SK-N-SH (cell line): ENCODE measurements around the gene BRDT. TPM values are rescaled to one million over a fixed set of nuclear protein-coding genes. Genes with fewer than 3 reads are reported as not detected.

ENCODE experiments used
- CTCF ChIA-PET: fragments of 300-600, 350-600 bp; formaldehyde crosslinking; extraction: SDS; loops from one replicate; lab custom pipeline; 2021; lab: Yijun Ruan, JAX
- POLR2A ChIA-PET: fragments of 350-600 bp; sonication (Branson Sonifier 250); formaldehyde crosslinking; extraction: SDS; loops from one replicate; lab custom pipeline; 2020; ENCODE audit warnings: antibody characterized with exemption, inconsistent platforms; lab: Yijun Ruan, JAX
- DNase-seq: peaks from one replicate; pipeline ENCODE4 v3.0.0; 2012
- H2AFZ ChIP-seq: fragments of 200-600 bp; sonication (generic); 2 replicates; pipeline ENCODE4 v1.8.1; 2016; ENCODE audit warnings: antibody characterized with exemption, mild to moderate bottlenecking, low read depth
- H3F3A ChIP-seq: fragments of 200-600 bp; sonication (generic); replicated peaks from 2 replicates; pipeline ENCODE3; 2016; ENCODE audit warnings: antibody characterized with exemption, mild to moderate bottlenecking; ENCODE audit not compliant: insufficient read depth
- H3K27ac ChIP-seq, 2 experiments: fragments of 200-500 bp in 1 of 2; fragments of 200-600 bp in 1 of 2; sonication (Bioruptor generic) in 1 of 2; sonication (generic), shearing (Covaris generic) in 1 of 2; 2 replicates each; pipeline versions ENCODE4 v1.5.1 to v1.6.1; 2014 to 2016; ENCODE audit warnings: low read depth in 2 of 2, inconsistent platforms in 1 of 2, low read length in 1 of 2, mild to moderate bottlenecking in 1 of 2, mixed read lengths in 1 of 2
- H3K27me3 ChIP-seq: fragments of 200-600 bp; sonication (generic), shearing (Covaris generic); 2 replicates; pipeline ENCODE4 v1.6.1; 2016; ENCODE audit warnings: mixed run types; ENCODE audit not compliant: insufficient read depth
- H3K36me3 ChIP-seq, 2 experiments: fragments of 200-500 bp in 1 of 2; fragments of 200-600 bp in 1 of 2; sonication (Bioruptor generic) in 1 of 2; sonication (generic) in 1 of 2; replicated peaks in 1 of 2; 2 replicates each; pipeline versions ENCODE3 to v1.5.1; 2014 to 2016; ENCODE audit warnings: low read length in 1 of 2, mild to moderate bottlenecking in 1 of 2; ENCODE audit not compliant: insufficient read depth in 2 of 2, control insufficient read depth in 1 of 2
- H3K4me1 ChIP-seq, 2 experiments: fragments of 200-500 bp in 1 of 2; fragments of 200-600 bp in 1 of 2; sonication (Bioruptor generic) in 1 of 2; sonication (generic), shearing (Covaris generic) in 1 of 2; 2 replicates each; pipeline versions ENCODE4 v1.5.1 to v1.6.1; 2014 to 2016; ENCODE audit warnings: low read depth in 1 of 2, low read length in 1 of 2, mixed run types in 1 of 2; ENCODE audit not compliant: insufficient read depth in 2 of 2, control insufficient read depth in 1 of 2
- H3K4me2 ChIP-seq: fragments of 200-600 bp; sonication (generic), shearing (Covaris generic); 2 replicates; pipeline ENCODE4 v1.6.1; 2017; ENCODE audit warnings: mixed run types
- H3K4me3 ChIP-seq, 2 experiments: fragments of 200-500 bp in 1 of 2; fragments of 200-600 bp in 1 of 2; sonication (Bioruptor generic) in 1 of 2; sonication (generic), shearing (Covaris generic) in 1 of 2; 2 replicates each; pipeline versions ENCODE4 v1.5.1 to v1.8.1; 2014 to 2016; ENCODE audit warnings: low read depth in 2 of 2, inconsistent platforms in 1 of 2, low read length in 1 of 2, mild to moderate bottlenecking in 1 of 2, mixed read lengths in 1 of 2, moderate library complexity in 1 of 2
- H3K79me2 ChIP-seq: fragments of 200-600 bp; sonication (generic); 2 replicates; pipeline ENCODE4 v1.8.1; 2017; ENCODE audit warnings: mild to moderate bottlenecking; ENCODE audit not compliant: insufficient read depth
- H3K9ac ChIP-seq: fragments of 200-600 bp; sonication (generic); 2 replicates; pipeline ENCODE4 v1.6.1; 2017; ENCODE audit warnings: mixed run types
- H3K9me2 ChIP-seq: fragments of 200-600 bp; sonication (generic); 2 replicates; pipeline ENCODE4 v1.6.1; 2017; ENCODE audit warnings: mixed run types
- H3K9me3 ChIP-seq: fragments of 200-600 bp; sonication (generic); 2 replicates; pipeline ENCODE4 v1.6.1; 2017; ENCODE audit warnings: mixed run types, mild to moderate bottlenecking, moderate library complexity
- H4K20me1 ChIP-seq: fragments of 200-600 bp; sonication (generic); 2 replicates; pipeline ENCODE4 v1.6.1; 2017; ENCODE audit warnings: mild to moderate bottlenecking, mixed run types; ENCODE audit not compliant: insufficient read depth
- EP300 ChIP-seq, 2 experiments: IDR thresholded peaks; 2 replicates each; pipeline versions ENCODE4 v1.4.0 to v1.6.1; 2012; ENCODE audit warnings: borderline replicate concordance in 1 of 2, low read depth in 1 of 2, low read length in 1 of 2
- EZH2phosphoT487 ChIP-seq: fragments of 200-600 bp; sonication (generic); IDR thresholded peaks from 2 replicates; pipeline ENCODE4 v1.6.1; 2017; ENCODE audit warnings: low read depth, mixed run types, mild to moderate bottlenecking, antibody characterized with exemption, moderate library complexity, borderline replicate concordance
- FOSL2 ChIP-seq: IDR thresholded peaks from 2 replicates; pipeline ENCODE4 v1.4.0; 2012; ENCODE audit warnings: low read depth, mild to moderate bottlenecking, moderate library complexity, borderline replicate concordance
- FOXJ3 ChIP-seq: sonication (generic); formaldehyde crosslinking; IDR thresholded peaks from 2 replicates; pipeline ENCODE4 v1.5.1; 2020; ENCODE audit warnings: mild to moderate bottlenecking, missing genetic modification reagents
- FOXM1 ChIP-seq: IDR thresholded peaks from 2 replicates; pipeline ENCODE4 v1.4.0; 2012; ENCODE audit warnings: low read depth, mild to moderate bottlenecking
- MEF2A ChIP-seq: IDR thresholded peaks from 2 replicates; pipeline ENCODE4 v1.4.0; 2012; ENCODE audit warnings: low read depth, borderline replicate concordance
- NRF1 ChIP-seq: IDR thresholded peaks from 2 replicates; pipeline ENCODE4 v1.6.1; 2012; ENCODE audit warnings: low read depth, mild to moderate bottlenecking, low read length
- POLR2AphosphoS5 ChIP-seq: IDR thresholded peaks from 2 replicates; pipeline ENCODE4 v1.6.1; 2012; ENCODE audit warnings: low read depth, low read length
- SIN3A ChIP-seq: IDR thresholded peaks from 2 replicates; pipeline ENCODE4 v1.6.1; 2012; ENCODE audit warnings: low read depth, mild to moderate bottlenecking, low read length, moderate library complexity, borderline replicate concordance
- SMC3 ChIP-seq: IDR thresholded peaks from 2 replicates; pipeline ENCODE4 v1.6.1; 2012; ENCODE audit warnings: low read depth, low read length, improper control_type of control experiment
- TCF12 ChIP-seq: IDR thresholded peaks from 2 replicates; pipeline ENCODE4 v1.4.0; 2012
- TEAD4 ChIP-seq: IDR thresholded peaks from 2 replicates; pipeline ENCODE4 v1.4.0; 2012; ENCODE audit warnings: mild to moderate bottlenecking, borderline replicate concordance; ENCODE audit not compliant: insufficient read depth
- YY1 ChIP-seq: IDR thresholded peaks from 2 replicates; pipeline ENCODE4 v1.4.0; 2012; ENCODE audit warnings: low read depth, mild to moderate bottlenecking
- WGBS: methylation state at CpG from one replicate; pipeline ENCODE4 v1.1.6; 2017; ENCODE audit warnings: low lambda C conversion rate; 5-methylcytosine and 5-hydroxymethylcytosine counted together
- polyA plus RNA-seq, 3 experiments: library from polyadenylated mRNA; depleted of rRNA; stranded (reverse); fragments of >200 nt; gene quantifications; 2 replicates each; pipeline ENCODE4 v1.2.3, GENCODE V29; 2012
- TF ChIP-seq, protein P1 (sequence below): IDR thresholded peaks from 2 replicates; pipeline ENCODE4 v1.6.1; 2012; ENCODE audit warnings: mild to moderate bottlenecking, low read depth, low read length, moderate library complexity
- TF ChIP-seq, protein P2 (sequence below): fragments of 150-350 bp; IDR thresholded peaks from 2 replicates; pipeline ENCODE4 v1.6.1; 2016; ENCODE audit warnings: mild to moderate bottlenecking, low read depth, low read length
- TF ChIP-seq, protein P3 (sequence below): fragments of 200-600 bp; sonication (generic); IDR thresholded peaks from 2 replicates; pipeline ENCODE4 v1.6.1; 2017; ENCODE audit warnings: antibody characterized with exemption, mild to moderate bottlenecking, moderate library complexity
- TF ChIP-seq, protein P4 (sequence below): IDR thresholded peaks from 2 replicates; pipeline ENCODE4 v1.4.0; 2012; ENCODE audit warnings: low read depth, borderline replicate concordance
- TF ChIP-seq, protein P5 (sequence below): IDR thresholded peaks from 2 replicates; pipeline ENCODE4; 2012
- TF ChIP-seq, protein P6 (sequence below): IDR thresholded peaks from 2 replicates; pipeline ENCODE4 v1.4.0; 2012; ENCODE audit warnings: low read depth

The BRDT gene
- polyA plus RNA-seq, 1 of the 3 experiments (the other 2 are of a cell fraction) = not detected

DNA sequence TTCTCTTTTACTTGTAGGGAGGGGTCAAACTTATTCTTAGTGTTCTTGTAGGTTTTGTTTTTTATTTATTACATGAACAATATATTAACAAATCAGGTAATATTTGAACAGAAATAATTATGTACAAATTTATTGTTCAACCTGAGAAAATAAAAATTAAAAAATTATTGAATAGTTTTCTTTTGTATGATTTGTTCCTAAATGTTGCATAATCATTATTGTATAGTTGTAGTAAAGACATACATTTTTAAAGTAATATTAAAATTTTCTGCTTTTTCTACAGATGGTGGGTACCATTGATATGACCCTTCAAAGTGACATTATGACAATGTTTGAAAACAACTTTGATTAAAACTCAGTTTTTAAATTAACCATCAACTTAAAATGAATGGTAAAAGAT is 64.7 kb downstream of the BRDT start (continued):
- TF ChIP-seq, protein P1, sequence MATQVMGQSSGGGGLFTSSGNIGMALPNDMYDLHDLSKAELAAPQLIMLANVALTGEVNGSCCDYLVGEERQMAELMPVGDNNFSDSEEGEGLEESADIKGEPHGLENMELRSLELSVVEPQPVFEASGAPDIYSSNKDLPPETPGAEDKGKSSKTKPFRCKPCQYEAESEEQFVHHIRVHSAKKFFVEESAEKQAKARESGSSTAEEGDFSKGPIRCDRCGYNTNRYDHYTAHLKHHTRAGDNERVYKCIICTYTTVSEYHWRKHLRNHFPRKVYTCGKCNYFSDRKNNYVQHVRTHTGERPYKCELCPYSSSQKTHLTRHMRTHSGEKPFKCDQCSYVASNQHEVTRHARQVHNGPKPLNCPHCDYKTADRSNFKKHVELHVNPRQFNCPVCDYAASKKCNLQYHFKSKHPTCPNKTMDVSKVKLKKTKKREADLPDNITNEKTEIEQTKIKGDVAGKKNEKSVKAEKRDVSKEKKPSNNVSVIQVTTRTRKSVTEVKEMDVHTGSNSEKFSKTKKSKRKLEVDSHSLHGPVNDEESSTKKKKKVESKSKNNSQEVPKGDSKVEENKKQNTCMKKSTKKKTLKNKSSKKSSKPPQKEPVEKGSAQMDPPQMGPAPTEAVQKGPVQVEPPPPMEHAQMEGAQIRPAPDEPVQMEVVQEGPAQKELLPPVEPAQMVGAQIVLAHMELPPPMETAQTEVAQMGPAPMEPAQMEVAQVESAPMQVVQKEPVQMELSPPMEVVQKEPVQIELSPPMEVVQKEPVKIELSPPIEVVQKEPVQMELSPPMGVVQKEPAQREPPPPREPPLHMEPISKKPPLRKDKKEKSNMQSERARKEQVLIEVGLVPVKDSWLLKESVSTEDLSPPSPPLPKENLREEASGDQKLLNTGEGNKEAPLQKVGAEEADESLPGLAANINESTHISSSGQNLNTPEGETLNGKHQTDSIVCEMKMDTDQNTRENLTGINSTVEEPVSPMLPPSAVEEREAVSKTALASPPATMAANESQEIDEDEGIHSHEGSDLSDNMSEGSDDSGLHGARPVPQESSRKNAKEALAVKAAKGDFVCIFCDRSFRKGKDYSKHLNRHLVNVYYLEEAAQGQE = no peak
- TF ChIP-seq POLR2AphosphoS5 = no peak
- TF ChIP-seq TEAD4 = no peak
- TF ChIP-seq, protein P2, sequence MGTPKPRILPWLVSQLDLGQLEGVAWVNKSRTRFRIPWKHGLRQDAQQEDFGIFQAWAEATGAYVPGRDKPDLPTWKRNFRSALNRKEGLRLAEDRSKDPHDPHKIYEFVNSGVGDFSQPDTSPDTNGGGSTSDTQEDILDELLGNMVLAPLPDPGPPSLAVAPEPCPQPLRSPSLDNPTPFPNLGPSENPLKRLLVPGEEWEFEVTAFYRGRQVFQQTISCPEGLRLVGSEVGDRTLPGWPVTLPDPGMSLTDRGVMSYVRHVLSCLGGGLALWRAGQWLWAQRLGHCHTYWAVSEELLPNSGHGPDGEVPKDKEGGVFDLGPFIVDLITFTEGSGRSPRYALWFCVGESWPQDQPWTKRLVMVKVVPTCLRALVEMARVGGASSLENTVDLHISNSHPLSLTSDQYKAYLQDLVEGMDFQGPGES = no peak
- TF ChIP-seq FOXJ3 (CRISPR knock-in tag) = no peak
- TF ChIP-seq EP300 (IDR thresholded peaks at IDR 0.05; ENCODE audit: borderline replicate concordance in 1 of 2, low read depth in 1 of 2, low read length in 1 of 2) = no peak

DNA sequence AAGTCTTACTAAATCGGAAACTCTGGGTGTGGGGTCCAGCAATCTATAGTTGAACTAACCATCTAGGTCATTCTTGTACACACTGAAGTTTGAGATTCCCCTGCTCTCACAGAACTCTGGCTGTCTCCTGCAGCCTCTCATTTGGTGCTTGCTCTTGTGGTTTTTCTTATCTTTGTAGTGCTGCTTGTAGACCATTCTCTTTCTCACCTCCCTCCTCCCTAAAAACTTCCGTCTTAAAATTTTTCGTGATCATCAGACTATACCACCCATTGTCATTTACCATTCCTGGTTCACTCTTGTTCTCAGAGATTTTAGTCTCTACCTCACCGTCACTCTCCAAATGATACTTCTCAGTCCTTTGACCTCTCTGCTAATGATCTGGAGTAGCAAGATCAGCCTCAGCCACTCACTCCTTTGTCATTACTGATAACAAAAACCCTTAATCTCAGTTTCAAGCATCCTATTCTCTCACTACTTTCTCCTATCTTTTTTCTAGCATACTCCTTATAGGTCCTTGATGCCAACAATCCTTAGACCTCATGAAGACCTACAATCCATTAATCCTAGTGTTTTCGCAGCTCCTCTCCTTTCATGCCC is 67.6 kb downstream of the BRDT start:
- CTCF ChIA-PET = interaction anchor here (1.3 kb wide), 1 partner anchor 20 kb away, joined by 3 read pairs; no protein-coding TSS in a partner anchor
- WGBS = 54% methylated on average over 5 of the region's 5 CpGs
- DNase-seq = no peak
- no peak for TF ChIP-seq EZH2phosphoT487
- TF ChIP-seq, protein P3, sequence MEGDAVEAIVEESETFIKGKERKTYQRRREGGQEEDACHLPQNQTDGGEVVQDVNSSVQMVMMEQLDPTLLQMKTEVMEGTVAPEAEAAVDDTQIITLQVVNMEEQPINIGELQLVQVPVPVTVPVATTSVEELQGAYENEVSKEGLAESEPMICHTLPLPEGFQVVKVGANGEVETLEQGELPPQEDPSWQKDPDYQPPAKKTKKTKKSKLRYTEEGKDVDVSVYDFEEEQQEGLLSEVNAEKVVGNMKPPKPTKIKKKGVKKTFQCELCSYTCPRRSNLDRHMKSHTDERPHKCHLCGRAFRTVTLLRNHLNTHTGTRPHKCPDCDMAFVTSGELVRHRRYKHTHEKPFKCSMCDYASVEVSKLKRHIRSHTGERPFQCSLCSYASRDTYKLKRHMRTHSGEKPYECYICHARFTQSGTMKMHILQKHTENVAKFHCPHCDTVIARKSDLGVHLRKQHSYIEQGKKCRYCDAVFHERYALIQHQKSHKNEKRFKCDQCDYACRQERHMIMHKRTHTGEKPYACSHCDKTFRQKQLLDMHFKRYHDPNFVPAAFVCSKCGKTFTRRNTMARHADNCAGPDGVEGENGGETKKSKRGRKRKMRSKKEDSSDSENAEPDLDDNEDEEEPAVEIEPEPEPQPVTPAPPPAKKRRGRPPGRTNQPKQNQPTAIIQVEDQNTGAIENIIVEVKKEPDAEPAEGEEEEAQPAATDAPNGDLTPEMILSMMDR = no peak
- no peak for TF ChIP-seq MEF2A
- TF ChIP-seq FOXJ3 (CRISPR knock-in tag) = no peak
- TF ChIP-seq, protein P4, sequence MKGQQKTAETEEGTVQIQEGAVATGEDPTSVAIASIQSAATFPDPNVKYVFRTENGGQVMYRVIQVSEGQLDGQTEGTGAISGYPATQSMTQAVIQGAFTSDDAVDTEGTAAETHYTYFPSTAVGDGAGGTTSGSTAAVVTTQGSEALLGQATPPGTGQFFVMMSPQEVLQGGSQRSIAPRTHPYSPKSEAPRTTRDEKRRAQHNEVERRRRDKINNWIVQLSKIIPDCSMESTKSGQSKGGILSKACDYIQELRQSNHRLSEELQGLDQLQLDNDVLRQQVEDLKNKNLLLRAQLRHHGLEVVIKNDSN = no peak
- TF ChIP-seq YY1 = no peak
- TF ChIP-seq, protein P5, sequence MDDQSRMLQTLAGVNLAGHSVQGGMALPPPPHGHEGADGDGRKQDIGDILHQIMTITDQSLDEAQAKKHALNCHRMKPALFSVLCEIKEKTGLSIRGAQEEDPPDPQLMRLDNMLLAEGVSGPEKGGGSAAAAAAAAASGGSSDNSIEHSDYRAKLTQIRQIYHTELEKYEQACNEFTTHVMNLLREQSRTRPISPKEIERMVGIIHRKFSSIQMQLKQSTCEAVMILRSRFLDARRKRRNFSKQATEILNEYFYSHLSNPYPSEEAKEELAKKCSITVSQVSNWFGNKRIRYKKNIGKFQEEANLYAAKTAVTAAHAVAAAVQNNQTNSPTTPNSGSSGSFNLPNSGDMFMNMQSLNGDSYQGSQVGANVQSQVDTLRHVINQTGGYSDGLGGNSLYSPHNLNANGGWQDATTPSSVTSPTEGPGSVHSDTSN = no peak
- TF ChIP-seq, protein P6, sequence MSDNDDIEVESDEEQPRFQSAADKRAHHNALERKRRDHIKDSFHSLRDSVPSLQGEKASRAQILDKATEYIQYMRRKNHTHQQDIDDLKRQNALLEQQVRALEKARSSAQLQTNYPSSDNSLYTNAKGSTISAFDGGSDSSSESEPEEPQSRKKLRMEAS = no peak
- TF ChIP-seq TCF12 = no peak
- TF ChIP-seq SIN3A = no peak
- TF ChIP-seq NRF1 = no peak
- no peak for TF ChIP-seq FOXM1
- TF ChIP-seq FOSL2 = no peak
- no peak for TF ChIP-seq SMC3

More for the DNA sequence above, 67.6 kb downstream of the BRDT start:
- H3K4me2 ChIP-seq = no peak overlapping the region
- H3K27ac ChIP-seq = no peak overlapping the region
- H3K9ac ChIP-seq = no peak overlapping the region
- H3K4me1 ChIP-seq = no peaks in the 10 kb centered on the region
- H4K20me1 ChIP-seq = no peaks in the 10 kb centered on the region
- H2AFZ ChIP-seq = no peak overlapping the region
- H3K79me2 ChIP-seq = no peaks in the 10 kb centered on the region
- H3K4me3 ChIP-seq = no peak overlapping the region
- POLR2A ChIA-PET = no interaction called here
- no peaks in the 10 kb centered on the region; the same call in 1 of the 2 replicates for H3K27me3 ChIP-seq
- no peaks in the 10 kb centered on the region for H3F3A ChIP-seq
- H3K36me3 ChIP-seq = no peaks in the 10 kb centered on the region
- H3K9me2 ChIP-seq = no peaks in the 10 kb centered on the region
- H3K9me3 ChIP-seq = no peaks in the 10 kb centered on the region
